ENCODE data around the gene DHRS12.
A peak's percentile ranks its signal among the peaks of the same experiment; 100 is the strongest.

Gene DHRS12

GRCh38 chr13:51768976-51769375 lies 35.0 kb downstream of the DHRS12 start:
- H3K9me3 Mint-ChIP-seq, result no peaks in the 10 kb centered on the region
- DNase-seq (ENCODE audit: low spot score in 2 of 2) (no peak), ATAC-seq (replicated peaks; ENCODE audit: extremely low read depth, poor library complexity, severe bottlenecking) (no peak)
- no peak overlapping the region for H3K4me3 Mint-ChIP-seq
- H3K36me3 Mint-ChIP-seq (ENCODE audit: insufficient read depth), result peaks cover 15% of the 10 kb centered on the region
- no peaks in the 10 kb centered on the region for H3K27me3 Mint-ChIP-seq
- H3K4me1 Mint-ChIP-seq, result peaks cover 14% of the 10 kb centered on the region
- H3K27ac Mint-ChIP-seq (ENCODE audit: low read depth), result no peak overlapping the region

GRCh38 chr13:51768378-51768921 lies 35.5 kb downstream of the DHRS12 start:
- H3K4me1 Mint-ChIP-seq, result peaks cover 16% of the 10 kb centered on the region
- no peak overlapping the region for H3K27ac Mint-ChIP-seq (ENCODE audit: low read depth)
- peaks cover 15% of the 10 kb centered on the region for H3K36me3 Mint-ChIP-seq (ENCODE audit: insufficient read depth)

GRCh38 chr13:51767100-51767499 lies 36.9 kb downstream of the DHRS12 start:
- ATAC-seq (replicated peaks; ENCODE audit: extremely low read depth, poor library complexity, severe bottlenecking) (no peak), DNase-seq (ENCODE audit: low spot score in 2 of 2) (no peak)
- Mint-ChIP-seq H3K27ac (ENCODE audit: low read depth) (peak overlapping the region; percentile 38), H3K4me1 (peaks cover 20% of the 10 kb centered on the region), H3K9me3 (no peaks in the 10 kb centered on the region), H3K27me3 (no peaks in the 10 kb centered on the region), H3K36me3 (ENCODE audit: insufficient read depth) (peaks cover 17% of the 10 kb centered on the region), H3K4me3 (no peak overlapping the region)

More at GRCh38 chr13:51768378-51768921, 35.5 kb downstream of the DHRS12 start:
- H3K9me3 Mint-ChIP-seq, result no peaks in the 10 kb centered on the region
- no peak overlapping the region for H3K4me3 Mint-ChIP-seq
- DNase-seq (ENCODE audit: low spot score in 2 of 2), result no peak
- H3K27me3 Mint-ChIP-seq, result no peaks in the 10 kb centered on the region
- no peak for ATAC-seq (replicated peaks; ENCODE audit: extremely low read depth, poor library complexity, severe bottlenecking)

DNA sequence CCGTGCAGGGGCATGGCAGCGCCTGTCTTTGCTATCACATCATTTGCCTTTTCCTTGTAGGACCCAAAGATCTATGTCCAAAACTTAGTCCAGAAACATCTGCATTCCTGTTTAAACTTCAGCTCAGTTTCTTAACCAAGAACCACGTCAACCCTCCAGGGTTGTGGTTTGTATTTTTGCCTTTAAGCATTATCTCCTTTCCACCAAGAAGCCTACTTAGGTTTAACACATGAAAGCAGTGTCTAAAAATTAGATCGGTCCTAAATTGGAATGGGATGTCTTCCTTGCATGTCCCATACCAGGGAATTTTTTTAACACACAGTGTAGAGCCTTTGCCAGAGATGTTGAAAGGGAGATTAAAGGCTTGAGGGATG lies 38.8 kb downstream of the DHRS12 start:
- peak overlapping the region; percentile 93 for H3K27ac Mint-ChIP-seq (ENCODE audit: low read depth)
- peak overlapping the region; percentile 75 for H3K4me3 Mint-ChIP-seq
- DNase-seq (ENCODE audit: low spot score in 2 of 2), result no peak
- no peaks in the 10 kb centered on the region for H3K27me3 Mint-ChIP-seq
- H3K9me3 Mint-ChIP-seq, result no peaks in the 10 kb centered on the region
- H3K36me3 Mint-ChIP-seq (ENCODE audit: insufficient read depth), result peaks cover 16% of the 10 kb centered on the region
- H3K4me1 Mint-ChIP-seq, result peaks cover 21% of the 10 kb centered on the region
- peak; percentile 11 for ATAC-seq (replicated peaks; ENCODE audit: extremely low read depth, poor library complexity, severe bottlenecking)

GRCh38 chr13:51764184-51765141 lies 39.5 kb downstream of the DHRS12 start:
- no peaks in the 10 kb centered on the region for H3K27me3 Mint-ChIP-seq
- no peaks in the 10 kb centered on the region for H3K9me3 Mint-ChIP-seq
- ATAC-seq (replicated peaks; ENCODE audit: extremely low read depth, poor library complexity, severe bottlenecking), result peak; percentile 92
- H3K4me3 Mint-ChIP-seq, result peak overlapping the region; percentile 75
- H3K4me1 Mint-ChIP-seq, result peaks cover 21% of the 10 kb centered on the region
- H3K27ac Mint-ChIP-seq (ENCODE audit: low read depth), result peak overlapping the region; percentile 93
- peak; percentile 13 to 31 for DNase-seq (ENCODE audit: low spot score in 2 of 2)
- H3K36me3 Mint-ChIP-seq (ENCODE audit: insufficient read depth), result peaks cover 17% of the 10 kb centered on the region

DNA sequence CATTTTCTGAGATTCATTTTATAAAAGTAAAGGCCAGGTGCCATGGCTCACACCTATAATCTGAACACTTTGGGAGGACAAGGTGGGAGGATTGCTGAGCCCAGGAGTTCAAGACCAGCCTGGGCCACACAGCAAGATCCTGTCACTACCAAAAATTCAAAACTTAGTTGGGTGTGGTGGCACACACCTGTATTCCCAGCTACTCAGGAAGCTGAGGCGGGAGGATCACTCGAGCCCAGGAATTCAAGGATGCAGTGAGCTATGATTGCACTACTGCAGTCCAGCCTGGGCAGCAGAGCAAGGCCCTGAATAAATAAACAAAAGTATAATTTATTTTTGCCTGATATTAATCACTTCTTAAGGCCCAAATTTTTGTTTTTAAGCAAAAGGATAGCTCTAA lies 40.5 kb downstream of the DHRS12 start:
- no peaks in the 10 kb centered on the region for H3K27me3 Mint-ChIP-seq
- peaks cover 24% of the 10 kb centered on the region for H3K36me3 Mint-ChIP-seq (ENCODE audit: insufficient read depth)
- H3K9me3 Mint-ChIP-seq, result no peaks in the 10 kb centered on the region
- DNase-seq (ENCODE audit: low spot score in 2 of 2) (no peak), ATAC-seq (replicated peaks; ENCODE audit: extremely low read depth, poor library complexity, severe bottlenecking) (no peak)
- H3K27ac Mint-ChIP-seq (ENCODE audit: low read depth), result peak overlapping the region; percentile 93
- H3K4me3 Mint-ChIP-seq, result no peak overlapping the region
- peaks cover 21% of the 10 kb centered on the region for H3K4me1 Mint-ChIP-seq

- H3K9me3 Mint-ChIP-seq, result no peaks in the 10 kb centered on the region
- peaks cover 26% of the 10 kb centered on the region for H3K36me3 Mint-ChIP-seq (ENCODE audit: insufficient read depth)
- H3K27me3 Mint-ChIP-seq, result no peaks in the 10 kb centered on the region
- H3K4me3 Mint-ChIP-seq, result no peak overlapping the region
- ATAC-seq (replicated peaks; ENCODE audit: extremely low read depth, poor library complexity, severe bottlenecking) (no peak), DNase-seq (ENCODE audit: low spot score in 2 of 2) (no peak)
- H3K27ac Mint-ChIP-seq (ENCODE audit: low read depth), result no peak overlapping the region
- H3K4me1 Mint-ChIP-seq, result peaks cover 21% of the 10 kb centered on the region
Measured at GRCh38 chr13:51761643-51762350, 42.2 kb downstream of the DHRS12 start.

DNA sequence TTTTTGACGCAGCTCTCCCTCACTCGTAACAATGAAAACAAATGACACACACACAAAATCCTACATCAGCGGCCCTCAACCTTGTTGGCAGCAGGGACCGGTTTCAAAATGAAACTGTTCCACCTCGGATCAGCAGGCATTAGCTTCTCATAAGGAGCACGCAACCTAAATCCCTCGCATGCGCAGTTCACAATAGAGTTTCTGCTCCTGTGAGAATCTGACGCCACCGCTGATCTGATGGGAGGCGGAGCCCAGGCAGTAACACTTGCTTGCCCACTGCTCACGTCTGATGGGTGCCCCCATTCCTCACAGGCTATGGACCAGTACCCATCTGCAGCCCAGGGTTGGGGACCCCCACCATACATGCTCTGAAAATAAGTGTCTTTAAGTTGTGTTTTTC lies 43.4 kb downstream of the DHRS12 start:
- Mint-ChIP-seq H3K4me1 (peaks cover 21% of the 10 kb centered on the region), H3K4me3 (no peak overlapping the region), H3K36me3 (ENCODE audit: insufficient read depth) (peaks cover 26% of the 10 kb centered on the region), H3K27ac (ENCODE audit: low read depth) (no peak overlapping the region), H3K9me3 (no peaks in the 10 kb centered on the region), H3K27me3 (no peaks in the 10 kb centered on the region)
- no peak for DNase-seq (ENCODE audit: low spot score in 2 of 2)
- no peak for ATAC-seq (replicated peaks; ENCODE audit: extremely low read depth, poor library complexity, severe bottlenecking)

GRCh38 chr13:51759240-51759639 lies 44.7 kb downstream of the DHRS12 start:
- no peak overlapping the region for H3K27ac Mint-ChIP-seq (ENCODE audit: low read depth)
- no peaks in the 10 kb centered on the region for H3K9me3 Mint-ChIP-seq
- no peaks in the 10 kb centered on the region for H3K27me3 Mint-ChIP-seq
- ATAC-seq (replicated peaks; ENCODE audit: extremely low read depth, poor library complexity, severe bottlenecking) (no peak), DNase-seq (ENCODE audit: low spot score in 2 of 2) (no peak)
- peaks cover 28% of the 10 kb centered on the region for H3K36me3 Mint-ChIP-seq (ENCODE audit: insufficient read depth)
- H3K4me3 Mint-ChIP-seq, result no peak overlapping the region
- H3K4me1 Mint-ChIP-seq, result peaks cover 10% of the 10 kb centered on the region

DNA sequence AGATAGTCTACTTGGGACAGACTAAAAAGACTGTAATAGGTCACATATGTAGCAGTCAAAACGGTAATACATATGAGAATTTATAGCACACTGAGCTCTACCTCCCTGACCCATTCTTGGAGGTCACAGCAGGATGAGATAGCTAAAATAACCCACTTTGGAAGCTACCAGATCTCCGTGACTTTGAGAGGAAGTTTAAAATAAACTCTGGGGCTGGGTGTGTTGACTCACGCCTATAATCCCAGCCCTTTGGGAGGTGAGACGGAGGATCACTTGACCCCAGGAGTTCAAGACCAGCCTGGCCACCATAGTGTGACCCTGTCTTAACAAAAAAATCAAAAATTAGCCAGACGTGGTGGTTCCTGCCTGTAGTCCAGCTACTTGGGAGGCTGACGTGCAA lies 45.3 kb downstream of the DHRS12 start:
- DNase-seq (ENCODE audit: low spot score in 2 of 2) (no peak), ATAC-seq (replicated peaks; ENCODE audit: extremely low read depth, poor library complexity, severe bottlenecking) (no peak)
- Mint-ChIP-seq H3K27ac (ENCODE audit: low read depth) (no peak overlapping the region), H3K9me3 (no peaks in the 10 kb centered on the region), H3K27me3 (no peaks in the 10 kb centered on the region), H3K4me1 (peaks cover 5% of the 10 kb centered on the region), H3K4me3 (no peak overlapping the region), H3K36me3 (ENCODE audit: insufficient read depth) (peaks cover 26% of the 10 kb centered on the region)

DNA sequence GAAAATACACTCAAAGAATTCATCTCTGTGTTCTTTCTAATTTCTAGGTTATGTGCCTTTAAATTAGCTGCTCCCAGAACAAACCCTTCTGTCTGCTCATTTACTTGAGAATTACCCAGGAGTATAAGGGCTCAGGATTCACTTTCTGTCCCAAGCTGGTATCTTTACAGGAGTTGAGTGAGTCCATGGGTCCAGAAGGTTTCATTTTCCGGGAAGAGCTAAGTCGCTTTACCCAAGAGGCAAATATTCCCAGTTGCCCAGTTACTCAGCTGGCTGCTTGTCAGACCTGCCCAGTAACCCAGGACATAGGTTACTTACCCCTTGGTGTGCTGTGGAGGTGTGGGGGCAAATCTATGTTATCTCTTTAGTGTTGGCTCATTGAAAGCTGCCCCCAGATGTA lies 47.3 kb downstream of the DHRS12 start:
- Mint-ChIP-seq H3K36me3 (ENCODE audit: insufficient read depth) (peaks cover 32% of the 10 kb centered on the region), H3K4me1 (no peaks in the 10 kb centered on the region), H3K27me3 (no peaks in the 10 kb centered on the region), H3K4me3 (no peak overlapping the region), H3K27ac (ENCODE audit: low read depth) (no peak overlapping the region), H3K9me3 (no peaks in the 10 kb centered on the region)
- no peak for ATAC-seq (replicated peaks; ENCODE audit: extremely low read depth, poor library complexity, severe bottlenecking)
- no peak for DNase-seq (ENCODE audit: low spot score in 2 of 2)

GRCh38 chr13:51747438-51748434 lies 56.2 kb downstream of the DHRS12 start:
- H3K36me3 Mint-ChIP-seq (ENCODE audit: insufficient read depth), result peaks cover 16% of the 10 kb centered on the region
- no peaks in the 10 kb centered on the region for H3K4me1 Mint-ChIP-seq
- peaks cover 4% of the 10 kb centered on the region for H3K9me3 Mint-ChIP-seq
- DNase-seq (ENCODE audit: low spot score in 2 of 2) (no peak), ATAC-seq (replicated peaks; ENCODE audit: extremely low read depth, poor library complexity, severe bottlenecking) (no peak)
- no peak overlapping the region for H3K27ac Mint-ChIP-seq (ENCODE audit: low read depth)
- H3K27me3 Mint-ChIP-seq, result no peaks in the 10 kb centered on the region
- H3K4me3 Mint-ChIP-seq, result no peak overlapping the region

Data from central memory CD8-positive, alpha-beta T cell (primary cell).